Activated CD4-positive, alpha-beta T cell treated with anti-CD3 and anti-CD28 coated beads, Interleukin-2, amount 50 U/mL, for 48 hours (primary cell): ENCODE results near the gene APCS.

ENCODE experiments used
- DNase-seq, 2 experiments: peaks; one replicate each; pipeline ENCODE4 v3.0.0-alpha.2; 2020

The APCS gene

GRCh38 chr1:159587461-159587951 is at the start of gene APCS:
Gene APCS (plus strand): TSS chr1:159587826. CDS start chr1:159587922, 96 bp downstream.
- no peak for DNase-seq

- DNase-seq, result no peak
Measured at GRCh38 chr1:159548126-159548525, 39.5 kb upstream of the APCS start.

- no peak for DNase-seq
Measured at GRCh38 chr1:159554261-159554660, 33.4 kb upstream of the APCS start.

- no peak for DNase-seq
Measured at GRCh38 chr1:159554696-159555095, 32.9 kb upstream of the APCS start.

GRCh38 chr1:159556931-159557369 is 30.7 kb upstream of the APCS start:
- DNase-seq, result no peak

GRCh38 chr1:159560599-159560998 is 27.0 kb upstream of the APCS start:
- DNase-seq, result no peak

- no peak for DNase-seq
Measured at GRCh38 chr1:159561497-159561896, 26.1 kb upstream of the APCS start.

- DNase-seq, result no peak
Measured at GRCh38 chr1:159562680-159563079, 24.9 kb upstream of the APCS start.

- no peak for DNase-seq
Measured at GRCh38 chr1:159577446-159577845, 10.2 kb upstream of the APCS start.

- no peak for DNase-seq
Measured at GRCh38 chr1:159580340-159580739, 7.3 kb upstream of the APCS start.

GRCh38 chr1:159581422-159581821 is 6.2 kb upstream of the APCS start:
- DNase-seq, result no peak

- no peak for DNase-seq
Measured at GRCh38 chr1:159584536-159584935, 3.1 kb upstream of the APCS start.

GRCh38 chr1:159591981-159592380 is 4.4 kb downstream of the APCS start:
- no peak for DNase-seq

GRCh38 chr1:159594625-159595405 is 7.2 kb downstream of the APCS start:
- no peak for DNase-seq

GRCh38 chr1:159598196-159598595 is 10.6 kb downstream of the APCS start:
- no peak for DNase-seq

- no peak for DNase-seq
Measured at GRCh38 chr1:159600894-159601293, 13.3 kb downstream of the APCS start.

GRCh38 chr1:159602501-159602999 is 14.9 kb downstream of the APCS start:
- DNase-seq, result no peak

GRCh38 chr1:159612211-159612885 is 24.7 kb downstream of the APCS start:
- DNase-seq, result no peak

- DNase-seq, result no peak
Measured at GRCh38 chr1:159632922-159633321, 45.3 kb downstream of the APCS start.
